HG02970 (cell line): ENCODE data around the gene PRPS1.
"Not testable (repeated sequence)": the region's sequence is repeated elsewhere in the genome, so short reads cannot be mapped to it uniquely, and the experiment has no call there.

Source experiments
- ATAC-seq: cut with Tn5 transposase; IDR thresholded peaks from one replicate; pipeline ENCODE4 v1.9.1; 2021; ENCODE audit warnings: mild to moderate bottlenecking, moderate library complexity, moderate number of reproducible peaks; ENCODE audit not compliant: unreplicated experiment, low FRiP score

The PRPS1 gene

GRCh38 chrX:107672955-107673378 is 44.7 kb downstream of the PRPS1 start:
- ATAC-seq, result no peak

- ATAC-seq, result peak; percentile 1
These were observed 45.1 kb downstream of the PRPS1 start for GRCh38 chrX:107673431-107673830.

GRCh38 chrX:107673933-107674479 is 45.7 kb downstream of the PRPS1 start:
- peak; percentile 75 for ATAC-seq

GRCh38 chrX:107674480-107675364 is 46.4 kb downstream of the PRPS1 start:
- peak; percentile 16 for ATAC-seq

- ATAC-seq, result no peak
These were observed 47.0 kb downstream of the PRPS1 start for GRCh38 chrX:107675365-107675654.

- ATAC-seq, result no peak
These were observed 47.7 kb downstream of the PRPS1 start for GRCh38 chrX:107675823-107676555.

- ATAC-seq, result no peak
These were observed 48.5 kb downstream of the PRPS1 start for GRCh38 chrX:107676559-107677378.

GRCh38 chrX:107677501-107677901 is 49.2 kb downstream of the PRPS1 start:
- no peak for ATAC-seq

GRCh38 chrX:107677909-107678308 is 49.6 kb downstream of the PRPS1 start:
- no peak for ATAC-seq

- ATAC-seq, result no peak
These were observed 50.8 kb downstream of the PRPS1 start for GRCh38 chrX:107678957-107679740.

GRCh38 chrX:107682256-107682655 is 53.9 kb downstream of the PRPS1 start:
- ATAC-seq, result no peak

GRCh38 chrX:107683124-107683895 is 55.0 kb downstream of the PRPS1 start:
- ATAC-seq, result no peak

- no peak for ATAC-seq
These were observed 55.6 kb downstream of the PRPS1 start for GRCh38 chrX:107683931-107684330.

GRCh38 chrX:107684956-107685385 is 56.7 kb downstream of the PRPS1 start:
- no peak for ATAC-seq

GRCh38 chrX:107685586-107685985 is 57.3 kb downstream of the PRPS1 start:
- ATAC-seq, result not testable (repeated sequence)

GRCh38 chrX:107686026-107686425 is 57.7 kb downstream of the PRPS1 start:
- ATAC-seq, result no peak

- no peak for ATAC-seq
These were observed 58.5 kb downstream of the PRPS1 start for GRCh38 chrX:107686792-107687191.

- ATAC-seq, result no peak
These were observed 59.1 kb downstream of the PRPS1 start for GRCh38 chrX:107687445-107687844.

GRCh38 chrX:107691024-107691448 is 62.7 kb downstream of the PRPS1 start:
- ATAC-seq, result no peak
